SK-N-SH (cell line): ENCODE results near the gene VAMP5. TPM values are rescaled to one million over a fixed set of nuclear protein-coding genes. Genes with fewer than 3 reads are reported as not detected.

Experiments
- CHD2 ChIP-seq: fragments of 150-350 bp; IDR thresholded peaks from 2 replicates; pipeline ENCODE4 v1.6.1; 2018; ENCODE audit warnings: low read length; ENCODE audit not compliant: partially characterized antibody
- CTCF ChIP-seq: fragments of 200-600 bp; sonication (generic); IDR thresholded peaks from 2 replicates; pipeline ENCODE4 v1.6.1; 2017; ENCODE audit warnings: antibody characterized with exemption, mild to moderate bottlenecking, moderate library complexity
- ELF1 ChIP-seq: IDR thresholded peaks from 2 replicates; pipeline ENCODE4 v1.4.0; 2012
- EP300 ChIP-seq, 2 experiments: IDR thresholded peaks; 2 replicates each; pipeline versions ENCODE4 v1.4.0 to v1.6.1; 2012; ENCODE audit warnings: borderline replicate concordance in 1 of 2, low read depth in 1 of 2, low read length in 1 of 2
- FOSL2 ChIP-seq: IDR thresholded peaks from 2 replicates; pipeline ENCODE4 v1.4.0; 2012; ENCODE audit warnings: low read depth, mild to moderate bottlenecking, moderate library complexity, borderline replicate concordance
- MEF2A ChIP-seq: IDR thresholded peaks from 2 replicates; pipeline ENCODE4 v1.4.0; 2012; ENCODE audit warnings: low read depth, borderline replicate concordance
- POLR2AphosphoS5 ChIP-seq: IDR thresholded peaks from 2 replicates; pipeline ENCODE4 v1.6.1; 2012; ENCODE audit warnings: low read depth, low read length
- RFX5 ChIP-seq: IDR thresholded peaks from 2 replicates; pipeline ENCODE4 v1.6.1; 2012; ENCODE audit warnings: mild to moderate bottlenecking, improper control_type of control experiment, low read length
- SIN3A ChIP-seq: IDR thresholded peaks from 2 replicates; pipeline ENCODE4 v1.6.1; 2012; ENCODE audit warnings: low read depth, mild to moderate bottlenecking, low read length, moderate library complexity, borderline replicate concordance
- SMC3 ChIP-seq: IDR thresholded peaks from 2 replicates; pipeline ENCODE4 v1.6.1; 2012; ENCODE audit warnings: low read depth, low read length, improper control_type of control experiment
- TAF1 ChIP-seq: IDR thresholded peaks from 2 replicates; pipeline ENCODE4 v1.6.1; 2012; ENCODE audit warnings: low read depth, mild to moderate bottlenecking, low read length, moderate library complexity, borderline replicate concordance
- TCF12 ChIP-seq: IDR thresholded peaks from 2 replicates; pipeline ENCODE4 v1.4.0; 2012
- USF1 ChIP-seq: IDR thresholded peaks from 2 replicates; pipeline ENCODE4 v1.4.0; 2012; ENCODE audit warnings: low read depth, borderline replicate concordance
- USF2 ChIP-seq: fragments of 150-350 bp; IDR thresholded peaks from 2 replicates; pipeline ENCODE4 v1.6.1; 2017; ENCODE audit warnings: antibody characterized with exemption, low read length, low read depth, borderline replicate concordance
- ZBTB33 ChIP-seq: IDR thresholded peaks from 2 replicates; pipeline ENCODE4 v1.4.0; 2012; ENCODE audit warnings: low read depth, borderline replicate concordance
- polyA plus RNA-seq, 3 experiments: library from polyadenylated mRNA; depleted of rRNA; stranded (reverse); fragments of >200 nt; gene quantifications; 2 replicates each; pipeline ENCODE4 v1.2.3, GENCODE V29; 2012

The VAMP5 gene
- polyA plus RNA-seq, 1 of the 3 experiments (the other 2 are of a cell fraction): 12.0 TPM

- TF ChIP-seq USF2 (no peak), CTCF (no peak), TAF1 (0 out of 2 replicates have a peak, but pooled peaks have one; percentile 35), CHD2 (no peak), POLR2AphosphoS5 (peak; percentile 25; the same call in 1 of the 2 replicates), ZBTB33 (no peak), SMC3 (no peak), SIN3A (peak; percentile 10; the same call in 1 of the 2 replicates), EP300 (IDR thresholded peaks at IDR 0.05; ENCODE audit: borderline replicate concordance in 1 of 2, low read depth in 1 of 2, low read length in 1 of 2) (0 out of 4 replicates have a peak, but pooled peaks of 1 of the 2 experiments have one; percentile 6), RFX5 (no peak), ELF1 (no peak), USF1 (peak; percentile 43; the same call in 1 of the 2 replicates), TCF12 (peak; percentile 6; the same call in 1 of the 2 replicates), MEF2A (no peak), FOSL2 (no peak)
These were observed 44.7 kb upstream of the VAMP5 start (continued) for GRCh38 chr2:85539361-85540132.
